AG09309 (cell line): ENCODE data around the gene COL23A1.
A peak's percentile ranks its signal among the peaks of the same experiment; 100 is the strongest.

Source experiments
- DNase-seq: peaks from one replicate; pipeline ENCODE4 v3.0.0-alpha.2; 2010; ENCODE audit warnings: low read depth
- H3K4me3 ChIP-seq: 2 replicates; pipeline ENCODE4 v1.5.1; 2011; ENCODE audit warnings: mild to moderate bottlenecking, low read depth, low read length, moderate library complexity; ENCODE audit not compliant: control insufficient read depth
- CTCF ChIP-seq: IDR thresholded peaks from 2 replicates; pipeline ENCODE4 v1.5.1; 2011; ENCODE audit warnings: mild to moderate bottlenecking, low read depth, low read length, inconsistent platforms; ENCODE audit not compliant: insufficient read depth, control insufficient read depth; ENCODE audit errors: missing control alignments

COL23A1 gene

GRCh38 chr5:178606269-178606668, 16.1 kb upstream of the COL23A1 start:
- H3K4me3 ChIP-seq = no peak overlapping the region
- no peak for DNase-seq
- TF ChIP-seq CTCF = no peak

DNA sequence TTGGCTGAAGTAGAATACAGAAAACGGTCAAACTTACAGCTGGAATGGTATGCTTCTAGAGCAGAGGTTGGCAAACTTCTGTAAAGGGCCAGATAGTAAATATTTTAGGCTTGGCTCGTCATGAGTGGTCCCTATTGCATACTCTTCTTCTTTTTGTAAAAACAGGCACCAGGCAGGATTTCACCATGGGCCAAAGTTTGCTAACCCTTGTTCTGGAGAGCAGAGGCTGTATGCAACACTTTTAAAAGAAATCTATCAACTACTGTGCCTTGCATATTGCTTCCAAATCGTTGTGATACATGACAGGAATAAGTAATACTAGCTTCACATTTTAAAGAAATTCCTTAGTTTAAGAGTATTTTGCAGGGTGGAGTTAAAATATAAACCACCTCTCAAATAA, 15.6 kb upstream of the COL23A1 start:
- DNase-seq = no peak
- no peak for TF ChIP-seq CTCF

DNA sequence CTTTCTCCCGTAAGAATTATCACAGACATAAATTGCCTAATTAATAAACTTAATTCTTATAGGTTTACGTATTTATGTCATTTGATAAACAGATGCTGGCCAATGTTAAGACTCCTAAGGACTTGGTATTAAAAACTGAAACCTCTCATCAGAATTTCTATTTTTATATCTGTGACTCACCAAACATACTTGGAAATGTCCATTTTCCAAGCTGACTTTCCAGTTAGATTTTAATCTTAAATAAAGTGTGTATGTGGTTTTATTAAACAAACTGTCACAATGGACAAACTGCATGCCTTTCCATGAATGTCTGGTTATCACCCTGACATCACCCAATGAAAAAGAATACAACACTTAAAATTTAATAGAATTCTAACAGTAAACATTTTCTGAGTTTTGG, 12.6 kb upstream of the COL23A1 start:
- DNase-seq = no peak
- H3K4me3 ChIP-seq = no peak overlapping the region
- TF ChIP-seq CTCF = no peak

More for the DNA sequence above, 15.6 kb upstream of the COL23A1 start:
- H3K4me3 ChIP-seq = no peak overlapping the region

DNA sequence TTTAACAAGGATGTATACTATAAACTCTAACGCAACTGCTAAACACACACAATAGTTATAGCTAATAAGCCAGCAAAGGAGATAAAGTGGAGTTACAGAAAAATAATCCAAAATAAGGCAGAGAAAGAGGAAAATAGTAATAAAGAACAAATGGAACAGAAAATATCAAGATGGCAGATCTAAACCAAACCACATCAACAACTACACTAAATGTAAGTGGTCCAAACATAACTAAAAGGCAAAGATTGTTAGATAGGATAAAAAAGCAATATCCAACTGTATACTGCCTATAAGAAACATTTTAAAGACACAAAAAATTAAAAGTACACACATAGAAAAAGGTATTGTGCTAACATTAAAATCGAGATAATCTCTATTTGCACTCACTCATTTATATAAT, 5.6 kb upstream of the COL23A1 start:
- TF ChIP-seq CTCF = no peak
- no peak overlapping the region for H3K4me3 ChIP-seq
- no peak for DNase-seq

DNA sequence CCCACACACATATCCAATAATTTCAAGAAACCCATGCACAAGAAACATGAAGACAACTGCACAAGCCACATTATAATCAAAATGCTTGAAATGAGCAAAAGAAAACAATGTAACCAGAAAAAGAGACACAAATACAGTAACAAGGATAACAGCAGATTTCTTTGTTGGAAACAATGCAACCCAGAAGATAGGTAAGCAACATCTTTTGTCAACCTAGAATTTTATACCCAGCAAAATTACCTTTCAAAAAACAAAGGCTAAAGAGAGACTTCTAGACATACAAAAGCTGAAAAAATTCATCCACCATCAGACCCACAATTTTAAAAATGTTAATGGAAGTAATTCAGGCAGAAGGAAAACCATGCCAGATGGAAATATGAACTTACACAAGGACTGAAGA, 5.0 kb upstream of the COL23A1 start:
- no peak for DNase-seq
- H3K4me3 ChIP-seq = no peak overlapping the region
- TF ChIP-seq CTCF = no peak

- no peak overlapping the region for H3K4me3 ChIP-seq
- no peak for TF ChIP-seq CTCF
- DNase-seq = peak; percentile 11
These were observed 781 bp upstream of the COL23A1 start for GRCh38 chr5:178590924-178591423.
